Gastroesophageal sphincter (tissue), 3 donors: ENCODE results near the gene CLIP4.

Experiments
- CTCF ChIP-seq, 4 experiments: fragments of 200-600 bp in 2 of 4; fragments of 450-650 bp in 2 of 4; sonication (generic) in 1 of 4; IDR thresholded peaks; one replicate each; pipeline ENCODE4 v1.5.1; 2017 to 2019; ENCODE audit warnings: antibody characterized with exemption in 4 of 4, mild to moderate bottlenecking in 2 of 4, moderate library complexity in 2 of 4
- EP300 ChIP-seq: sonication (generic); formaldehyde crosslinking; IDR thresholded peaks from one replicate; pipeline ENCODE4 v1.6.1; 2017; ENCODE audit warnings: antibody characterized with exemption, mild to moderate bottlenecking
- POLR2A ChIP-seq, 2 donors: fragments of 450-650 bp; IDR thresholded peaks; one replicate each; pipeline ENCODE4 v1.6.1; 2017; ENCODE audit warnings: antibody characterized with exemption in 2 of 2, mild to moderate bottlenecking in 2 of 2, moderate library complexity in 1 of 2

- no peak for TF ChIP-seq CTCF (IDR thresholded peaks at IDR 0.05)
- TF ChIP-seq POLR2A (IDR thresholded peaks at IDR 0.05): no peak
- TF ChIP-seq EP300: no peak
Observed at GRCh38 chr2:29073933-29074332, 41.3 kb upstream of the CLIP4 start.
